ENCODE data around the gene GPR146.

GRCh38 chr7:1097120-1097504, 52.8 kb downstream of the GPR146 start:
- TF ChIP-seq GATA2 (IDR thresholded peaks at IDR 0.05; ENCODE audit: low read depth, low read length) = no peak
- no peak for TF ChIP-seq GATA3 (IDR thresholded peaks at IDR 0.05; ENCODE audit: low read depth, low read length)

All from SH-SY5Y (cell line).